Endothelial cell of umbilical vein (primary cell): ENCODE measurements around the gene PDE10A.

ENCODE experiments used
- CTCF ChIP-seq, 2 donors: IDR thresholded peaks; 1 replicate in 1 of 2; 2 replicates in 1 of 2; pipeline ENCODE4 v1.5.1; 2011; ENCODE audit warnings: low read length in 2 of 2, mild to moderate bottlenecking in 2 of 2, moderate library complexity in 2 of 2, control low read depth in 1 of 2, inconsistent platforms in 1 of 2, low read depth in 1 of 2; ENCODE audit not compliant: insufficient read depth in 1 of 2; ENCODE audit errors: extremely low read depth in 1 of 2
- EZH2 ChIP-seq: IDR thresholded peaks from 2 replicates; pipeline ENCODE4 v1.6.1; 2012; ENCODE audit warnings: borderline replicate concordance, low read depth, mild to moderate bottlenecking, moderate library complexity, low read length, inconsistent platforms; ENCODE audit not compliant: severe bottlenecking
- FOS ChIP-seq: IDR thresholded peaks from 2 replicates; pipeline ENCODE4 v1.6.1; 2011; ENCODE audit warnings: mild to moderate bottlenecking, low read length, moderate library complexity, borderline replicate concordance; ENCODE audit not compliant: insufficient read depth
- JUN ChIP-seq: IDR thresholded peaks from 2 replicates; pipeline ENCODE4 v1.6.1; 2011; ENCODE audit warnings: borderline replicate concordance, low read depth; ENCODE audit not compliant: insufficient read length, insufficient read depth
- MAX ChIP-seq: IDR thresholded peaks from 2 replicates; pipeline ENCODE4 v1.6.1; 2011; ENCODE audit not compliant: insufficient read depth, insufficient read length
- POLR2A ChIP-seq: IDR thresholded peaks from 2 replicates; pipeline ENCODE4 v1.6.1; 2012; ENCODE audit warnings: low read depth, mild to moderate bottlenecking, control low read depth, low read length
- POLR2AphosphoS5 ChIP-seq: IDR thresholded peaks from 2 replicates; pipeline ENCODE4 v1.6.1; 2012; ENCODE audit warnings: low read depth, mild to moderate bottlenecking, control low read depth, low read length, moderate library complexity; ENCODE audit not compliant: insufficient read depth

- TF ChIP-seq EZH2 (no peak), CTCF (IDR thresholded peaks at IDR 0.05; ENCODE audit: extremely low read depth in 1 of 2, insufficient read depth in 1 of 2, low read depth in 1 of 2, low read length in 2 of 2) (no peak), JUN (no peak), MAX (no peak), POLR2AphosphoS5 (no peak), FOS (no peak), POLR2A (no peak)
Observed at GRCh38 chr6:165678429-165678828, 15.4 kb upstream of the PDE10A start.
